HG02973 (cell line): ENCODE measurements around the gene UBE4B.
"Not testable (repeated sequence)": the region's sequence is repeated elsewhere in the genome, so short reads cannot be mapped to it uniquely, and the experiment has no call there.

Experiments
- ATAC-seq: cut with Tn5 transposase; IDR thresholded peaks from one replicate; pipeline ENCODE4 v1.9.1; 2021; ENCODE audit warnings: moderate library complexity; ENCODE audit not compliant: unreplicated experiment

The UBE4B gene

DNA sequence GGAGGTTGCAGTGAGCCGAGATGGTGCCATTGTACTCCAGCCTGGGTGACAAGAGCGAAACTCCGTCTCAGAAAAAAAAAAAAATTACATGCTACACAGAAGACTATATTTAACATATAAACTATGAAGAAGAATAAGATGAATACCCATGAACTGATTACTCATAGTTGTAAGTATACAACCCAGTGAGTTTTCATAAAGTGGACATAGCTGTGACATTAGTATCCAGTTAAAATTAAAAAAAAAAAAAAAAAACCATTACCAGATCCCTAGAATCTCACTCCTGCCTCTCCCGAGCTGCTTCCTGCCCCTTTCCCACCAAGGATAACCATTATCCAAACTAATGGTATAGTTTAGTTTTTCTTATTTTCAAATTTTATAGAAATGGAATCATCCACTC lies 37.4 kb downstream of the UBE4B start:
- ATAC-seq: no peak

DNA sequence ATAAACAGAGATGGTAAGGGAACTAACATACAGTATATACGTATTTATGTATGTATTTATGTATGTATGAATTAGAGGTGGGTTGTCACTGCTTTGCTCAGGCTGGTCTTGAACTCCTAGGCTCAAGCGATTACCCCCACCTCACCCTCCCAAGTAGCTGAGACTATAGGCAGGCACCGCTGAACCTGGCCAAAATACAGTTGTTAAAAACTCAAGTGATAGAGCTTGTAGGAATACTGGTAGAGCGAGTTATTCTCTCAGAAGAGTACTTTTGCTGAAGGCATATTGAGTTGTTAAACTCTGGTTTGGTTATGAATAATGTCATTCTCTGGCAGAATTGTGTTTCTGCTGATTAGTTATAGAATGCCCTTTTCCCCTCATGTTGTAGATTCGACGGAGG lies 38.9 kb downstream of the UBE4B start:
- ATAC-seq: no peak

DNA sequence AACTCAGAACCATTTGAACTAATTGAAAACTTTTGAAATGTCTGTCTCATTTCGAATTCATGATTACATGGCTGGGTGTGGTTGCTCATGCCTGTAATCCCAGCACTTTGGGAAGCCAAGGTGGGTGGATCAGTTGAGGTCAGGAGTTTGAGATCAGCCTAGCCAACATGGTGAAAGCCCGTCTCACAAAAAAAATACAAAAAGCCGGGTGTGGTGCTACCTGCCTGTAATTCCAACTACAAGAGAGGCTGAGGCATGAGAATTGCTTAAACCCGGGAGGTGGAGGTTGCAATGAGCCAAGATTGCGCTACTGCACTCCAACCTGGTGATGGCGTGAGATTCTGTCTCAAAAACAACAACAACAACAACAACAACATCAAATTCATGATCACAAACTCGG lies 40.6 kb downstream of the UBE4B start:
- not testable (repeated sequence) for ATAC-seq

DNA sequence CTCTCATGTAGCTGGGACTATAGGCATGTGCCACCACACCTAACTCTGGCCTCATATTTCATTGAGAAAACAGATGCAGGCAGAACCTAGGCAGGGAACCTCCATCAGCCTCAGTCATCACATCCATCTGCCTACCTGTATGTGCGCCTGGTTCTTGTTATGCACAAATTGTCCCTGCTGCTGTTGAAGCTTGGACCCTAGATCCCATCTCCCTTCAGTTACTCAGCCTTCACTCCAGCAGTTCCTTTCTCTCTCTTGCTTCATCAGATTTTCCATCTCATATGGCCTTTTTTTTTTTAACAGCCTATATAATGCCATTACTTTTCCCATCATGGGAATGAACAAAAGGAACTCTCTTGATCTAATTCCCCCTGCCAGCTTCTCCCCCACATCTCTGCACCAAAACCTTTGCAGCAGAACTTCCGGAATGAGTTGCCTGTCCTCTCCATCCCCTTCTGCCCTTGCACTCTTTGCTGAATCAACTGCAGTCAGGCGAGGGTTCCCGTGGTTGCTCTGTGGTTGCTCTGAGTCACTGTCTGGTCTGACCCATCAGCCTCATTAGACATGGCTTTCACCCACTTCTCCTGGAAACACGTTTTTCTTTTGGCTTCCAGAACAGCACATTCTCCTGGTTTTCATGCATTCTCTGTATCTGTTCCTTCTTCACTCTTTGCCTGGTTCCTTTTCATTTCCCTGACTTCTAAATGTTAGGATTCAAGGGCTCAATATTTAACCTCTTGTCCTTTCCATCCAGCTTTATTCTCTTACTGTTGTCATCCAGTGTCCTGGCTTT lies 41.5 kb downstream of the UBE4B start:
- no peak for ATAC-seq

DNA sequence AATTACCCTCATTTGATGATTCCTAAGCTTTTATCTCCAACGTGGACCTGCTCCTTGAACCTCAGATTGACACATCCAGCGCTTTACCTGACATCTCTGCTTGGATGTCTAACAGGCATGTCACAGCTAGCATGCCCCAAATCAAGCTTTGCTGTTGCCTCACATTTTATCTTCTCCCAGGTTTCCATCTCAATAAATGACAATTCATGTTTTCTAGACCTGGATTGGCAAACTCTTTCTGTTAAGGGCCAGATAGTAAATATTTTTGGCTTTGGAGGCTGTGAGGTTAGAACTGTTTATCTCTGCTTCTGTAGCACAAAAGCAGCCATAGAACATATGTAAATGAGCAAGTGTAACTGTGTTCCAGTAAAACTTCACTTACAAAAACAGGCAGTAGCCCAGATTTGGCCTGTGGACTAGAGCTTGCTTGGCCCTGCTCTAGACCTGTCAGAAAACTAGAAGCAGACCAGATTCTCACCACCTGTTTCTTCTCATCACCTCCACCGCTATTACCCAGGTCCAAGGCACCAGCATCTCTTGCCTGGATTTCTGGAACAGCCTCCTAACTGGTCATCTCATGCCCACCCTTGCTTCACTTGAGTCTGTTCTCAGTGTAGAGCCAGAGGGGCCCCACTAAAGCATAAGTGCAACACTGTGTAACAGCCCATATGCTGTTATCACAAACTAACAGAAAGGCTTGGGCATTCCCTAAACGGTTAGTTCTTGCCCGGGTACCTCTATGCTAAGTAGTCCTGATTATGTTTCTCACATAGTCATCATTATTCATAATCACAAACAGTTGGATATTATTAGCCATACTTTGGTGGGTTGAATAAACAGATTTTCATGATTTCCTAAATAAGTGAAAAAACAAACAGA lies 42.3 kb downstream of the UBE4B start:
- no peak for ATAC-seq

DNA sequence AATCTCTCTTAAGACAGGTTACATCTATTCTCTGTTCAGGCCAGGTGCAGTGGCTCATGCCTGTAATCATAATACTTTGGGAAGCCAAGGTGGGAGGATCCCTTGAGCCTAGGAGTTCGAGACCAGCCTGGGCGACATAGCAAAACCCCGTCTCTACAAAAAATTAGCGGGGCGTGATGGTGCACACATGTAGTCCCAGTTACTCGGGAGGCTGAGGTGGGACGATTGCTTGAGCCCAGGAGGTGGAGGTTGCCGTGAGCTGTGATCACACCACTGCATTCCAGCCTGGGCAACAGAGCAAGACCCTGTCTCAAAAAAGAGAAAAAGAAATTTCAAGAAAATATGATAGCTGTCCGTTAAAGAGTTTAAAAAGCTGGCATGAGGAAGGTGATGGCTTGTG lies 43.0 kb downstream of the UBE4B start:
- no peak for ATAC-seq

DNA sequence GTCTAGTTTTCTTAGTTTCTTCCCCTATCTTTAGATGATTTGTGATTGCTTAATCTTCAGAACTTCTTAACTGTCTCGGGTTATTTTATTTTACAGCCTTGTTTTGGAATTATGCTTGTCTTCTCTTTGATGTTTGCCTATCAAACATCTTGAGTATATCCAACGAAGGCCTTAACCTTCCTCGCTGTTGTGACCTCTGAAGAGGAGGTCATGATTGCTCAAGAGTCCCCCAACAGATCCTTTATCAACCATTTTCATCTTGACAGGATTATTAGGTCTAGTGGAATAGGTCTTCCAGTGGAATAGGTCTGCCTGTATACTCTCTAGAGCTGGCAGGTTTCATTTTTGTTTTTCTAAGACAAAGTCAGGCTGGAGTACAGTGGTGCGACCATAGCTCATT lies 45.7 kb downstream of the UBE4B start:
- ATAC-seq: no peak

DNA sequence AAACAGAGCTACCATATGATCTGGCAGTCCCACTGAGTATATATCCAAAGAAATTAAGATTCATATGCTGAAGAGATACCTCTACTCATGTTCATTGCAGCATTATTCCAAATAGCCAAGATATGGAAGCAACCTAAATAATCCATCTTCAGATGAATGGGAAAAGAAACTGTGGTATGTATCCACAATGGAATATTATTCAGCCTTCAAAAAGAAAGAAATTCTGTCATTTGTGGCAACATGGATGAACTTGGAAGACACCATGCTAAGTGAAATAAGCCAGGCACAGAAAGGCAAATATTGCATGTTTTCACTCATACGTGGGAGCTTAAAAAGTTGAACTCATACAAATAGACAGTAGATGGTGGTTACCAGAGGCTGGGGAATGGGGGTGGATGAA lies 47.8 kb downstream of the UBE4B start:
- no peak for ATAC-seq

DNA sequence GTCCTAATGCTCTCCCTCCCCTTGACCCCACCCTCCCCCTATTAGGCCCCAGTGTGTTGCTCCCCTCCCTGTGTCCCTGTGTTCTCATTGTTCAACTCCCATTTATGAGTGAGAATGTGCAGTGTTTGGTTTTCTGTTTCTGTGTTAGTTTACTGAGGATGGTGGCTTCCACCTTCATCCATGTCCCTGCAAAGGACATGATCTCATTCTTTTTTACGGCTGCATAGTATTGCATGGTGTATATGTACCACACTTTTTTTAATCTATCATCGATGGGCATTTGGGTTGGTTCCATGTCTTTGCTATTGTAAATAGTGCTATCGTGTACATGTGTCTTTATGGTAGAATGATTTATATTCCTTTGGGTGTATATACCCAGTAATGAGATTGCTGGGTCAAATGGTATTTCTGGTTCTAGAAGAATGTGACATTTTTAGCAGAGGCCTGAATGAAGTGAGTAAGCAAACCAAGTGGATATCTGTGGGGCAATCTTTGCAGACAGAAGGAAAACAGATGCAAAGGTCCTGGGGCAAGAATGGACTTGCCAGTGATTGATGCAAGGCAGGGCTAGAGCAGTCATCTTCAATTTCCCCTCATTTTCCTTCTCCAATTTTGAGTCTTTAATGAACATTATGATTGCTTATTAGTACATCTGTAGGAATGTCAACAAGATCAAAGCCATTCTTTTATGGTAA lies 50.2 kb downstream of the UBE4B start:
- no peak for ATAC-seq

DNA sequence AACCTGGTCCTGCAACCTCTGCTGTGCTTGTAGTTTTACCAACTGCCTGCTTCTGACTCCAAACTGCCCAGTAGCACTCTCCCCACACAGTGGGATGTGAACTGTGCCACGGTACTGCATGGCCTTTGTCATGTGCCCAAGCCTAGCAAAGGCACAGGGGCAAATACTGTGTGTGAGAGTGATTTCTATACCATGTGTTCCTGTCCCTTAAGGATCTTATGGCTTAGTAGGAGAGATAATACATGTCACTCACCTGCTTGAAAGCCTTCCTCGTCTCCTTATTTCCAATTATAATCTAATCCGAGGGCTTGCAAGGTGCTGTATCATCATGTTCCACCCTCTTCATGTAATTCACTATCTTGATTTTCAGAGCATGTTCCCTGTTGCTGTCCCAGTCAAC lies 51.3 kb downstream of the UBE4B start:
- no peak for ATAC-seq

DNA sequence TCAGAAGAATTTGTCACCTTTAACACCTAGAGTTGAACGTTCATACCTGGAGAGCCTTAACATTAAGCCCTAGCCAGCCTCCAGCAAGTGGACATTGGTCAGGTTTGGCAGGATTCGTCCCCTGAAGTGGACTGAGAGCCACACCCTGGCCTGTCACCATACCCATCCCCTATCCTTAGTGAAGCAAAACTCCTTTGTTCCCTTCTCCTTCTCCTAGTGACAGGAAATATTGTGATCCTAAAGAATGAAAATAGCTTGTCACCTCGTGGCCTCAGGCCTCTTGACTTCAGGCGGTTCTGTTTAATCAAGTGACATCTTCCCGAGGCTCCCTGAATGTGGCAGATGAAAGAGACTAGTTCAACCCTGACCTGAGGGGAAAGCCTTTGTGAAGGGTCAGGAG lies 52.3 kb downstream of the UBE4B start:
- no peak for ATAC-seq

DNA sequence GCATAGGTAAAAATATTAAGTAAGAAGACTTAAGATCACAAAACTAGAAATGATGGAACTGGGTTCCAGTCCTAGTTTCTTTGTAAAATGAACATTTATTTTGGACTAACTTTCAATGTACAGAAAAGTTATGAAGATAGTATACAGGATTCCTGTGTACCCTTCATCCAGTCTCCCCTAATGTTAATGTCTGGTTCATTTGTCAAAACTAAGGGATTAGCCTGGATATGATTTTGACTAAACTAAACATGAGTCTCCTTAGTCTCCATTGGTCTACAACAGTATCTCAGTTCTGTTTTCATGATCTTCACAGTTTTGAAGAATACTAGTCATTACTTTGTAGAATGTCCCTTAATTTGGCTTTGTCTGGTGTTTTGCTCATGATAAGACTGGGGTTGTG lies 54.5 kb downstream of the UBE4B start:
- no peak for ATAC-seq

DNA sequence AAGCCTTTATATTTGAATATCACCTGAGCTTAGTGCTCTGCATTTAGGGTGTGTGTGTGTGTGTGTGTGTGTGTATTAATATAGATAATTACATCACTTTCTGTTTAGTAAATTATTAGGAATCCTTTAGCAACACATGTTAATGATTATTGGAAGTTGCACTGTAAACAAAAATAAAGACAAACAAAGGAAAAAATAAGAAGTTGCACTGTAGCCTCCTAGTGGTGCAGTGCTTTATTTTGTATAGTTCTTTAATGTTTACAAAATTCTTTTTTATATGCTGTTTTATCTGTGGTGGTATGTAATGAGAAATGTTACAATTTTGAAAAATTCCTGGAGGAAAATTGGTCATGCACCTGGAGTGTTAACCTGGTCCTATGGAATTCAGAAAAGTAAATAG lies 69.2 kb downstream of the UBE4B start:
- no peak for ATAC-seq

DNA sequence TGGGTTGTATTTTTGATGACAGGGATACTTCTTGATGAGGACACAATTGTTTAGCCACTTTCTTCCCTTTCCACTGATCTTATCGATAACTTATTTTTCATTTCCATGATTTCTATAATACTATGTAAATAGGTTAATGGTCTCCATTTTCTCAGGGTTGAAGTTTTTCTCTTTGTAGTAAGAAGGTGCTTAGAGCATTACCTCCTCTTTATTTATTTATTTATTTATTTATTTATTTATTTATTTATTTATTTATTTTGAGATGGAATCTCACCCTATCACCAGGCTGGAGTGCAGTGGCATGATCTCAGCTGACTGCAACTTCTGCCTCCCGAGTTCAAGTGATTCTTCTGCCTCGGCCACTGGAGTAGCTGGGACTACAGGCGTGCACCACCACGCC lies 70.4 kb downstream of the UBE4B start:
- no peak for ATAC-seq

DNA sequence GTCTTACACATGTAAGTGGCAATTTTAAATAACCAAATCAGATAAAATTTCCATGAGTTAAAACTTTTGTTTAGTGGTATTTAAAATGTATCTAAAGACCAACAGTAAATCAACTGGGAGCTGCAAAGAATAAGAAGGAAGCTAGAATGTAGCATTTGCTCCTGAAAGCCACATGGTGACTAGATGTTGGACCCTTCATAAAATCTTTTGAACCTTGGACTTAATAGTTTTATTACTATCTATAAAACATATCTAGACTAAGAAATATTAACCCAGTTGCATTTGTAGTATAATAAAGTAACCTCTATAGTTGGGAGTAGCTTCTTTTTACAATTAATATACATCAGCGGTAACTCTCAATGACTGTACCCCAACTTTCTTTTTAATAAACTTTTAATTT lies 72.1 kb downstream of the UBE4B start:
- ATAC-seq: no peak

DNA sequence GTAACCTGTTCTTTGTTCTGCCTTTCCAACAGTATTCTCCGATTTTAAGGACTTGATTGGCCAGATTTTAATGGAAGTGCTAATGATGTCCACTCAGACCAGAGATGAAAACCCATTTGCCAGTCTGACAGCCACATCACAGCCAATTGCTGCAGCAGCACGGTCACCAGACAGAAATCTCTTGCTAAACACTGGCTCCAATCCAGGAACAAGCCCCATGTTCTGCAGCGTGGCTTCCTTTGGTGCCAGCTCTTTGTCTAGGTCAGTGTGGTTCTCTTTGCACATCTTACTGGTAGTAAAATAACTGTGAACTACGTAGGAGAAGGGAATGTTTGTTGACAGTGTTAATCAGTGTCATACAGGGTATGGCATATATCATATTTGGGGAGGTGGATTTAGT lies 72.7 kb downstream of the UBE4B start:
- ATAC-seq: no peak

DNA sequence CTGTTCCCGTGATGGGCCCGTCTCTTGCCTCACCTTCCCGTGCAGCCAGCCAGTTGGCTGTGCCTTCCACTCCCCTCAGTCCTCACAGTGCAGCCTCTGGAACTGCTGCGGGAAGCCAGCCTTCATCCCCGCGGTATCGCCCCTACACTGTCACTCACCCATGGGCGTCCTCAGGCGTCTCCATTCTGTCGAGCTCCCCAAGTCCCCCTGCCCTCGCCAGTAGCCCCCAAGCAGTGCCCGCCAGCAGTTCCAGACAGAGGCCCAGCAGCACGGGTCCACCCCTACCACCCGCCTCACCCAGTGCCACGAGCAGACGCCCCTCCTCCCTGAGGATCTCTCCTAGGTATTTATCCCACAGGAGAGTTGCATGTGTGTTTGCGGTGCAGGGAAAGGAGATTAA lies 73.5 kb downstream of the UBE4B start:
- no peak for ATAC-seq

DNA sequence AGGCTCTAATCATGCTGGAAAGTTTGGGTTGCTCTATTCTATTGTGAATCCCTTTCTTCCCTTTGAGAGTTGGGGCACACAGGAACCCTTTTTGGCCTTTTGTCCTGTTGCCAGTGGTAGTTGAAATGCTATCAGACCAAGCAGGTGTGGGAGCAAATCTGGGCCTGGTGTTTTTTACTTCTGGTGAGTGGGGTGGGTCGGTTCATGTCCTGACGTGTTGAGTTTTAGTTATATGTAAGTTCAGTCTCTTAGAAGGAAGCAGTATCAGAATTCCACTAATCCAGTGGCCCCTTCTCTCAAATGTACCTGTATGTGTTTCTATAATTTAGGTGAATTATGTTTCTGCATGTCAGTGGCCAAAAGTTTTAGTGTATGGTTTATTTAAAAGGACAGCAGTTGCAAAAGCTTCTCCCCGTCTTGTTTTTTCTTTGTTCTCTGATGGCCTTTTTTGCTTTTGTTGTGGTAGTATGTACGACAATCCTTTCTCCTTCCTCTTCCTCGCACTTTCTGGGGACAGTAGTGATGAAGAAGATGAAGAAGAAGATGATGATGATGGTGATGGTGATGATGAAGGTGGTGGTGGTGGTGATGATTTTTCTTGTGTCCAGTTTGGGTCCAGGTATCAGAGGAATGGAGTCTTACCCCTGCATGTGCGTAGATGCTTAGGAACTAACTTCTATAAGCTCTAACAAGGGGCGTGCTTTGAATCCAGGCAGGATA lies 74.2 kb downstream of the UBE4B start:
- ATAC-seq: no peak

DNA sequence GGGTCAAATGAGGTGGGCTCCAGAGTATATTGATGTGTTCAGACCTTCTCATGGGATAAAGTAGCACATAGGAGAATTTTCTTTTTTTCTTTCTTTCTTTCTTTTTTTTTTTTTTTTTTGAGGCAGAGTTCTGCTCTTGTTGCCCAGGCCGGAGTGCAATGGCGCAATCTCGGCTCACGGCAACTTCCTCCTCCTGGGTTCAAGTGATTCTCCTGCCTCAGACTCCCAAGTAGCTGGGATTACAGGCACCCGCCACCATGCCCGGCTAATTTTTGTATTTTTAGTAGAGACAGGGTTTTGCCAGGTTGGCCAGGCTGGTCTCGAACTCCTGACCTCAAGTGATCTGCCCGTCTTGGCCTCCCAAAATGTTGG lies 74.7 kb downstream of the UBE4B start:
- not testable (repeated sequence) for ATAC-seq

DNA sequence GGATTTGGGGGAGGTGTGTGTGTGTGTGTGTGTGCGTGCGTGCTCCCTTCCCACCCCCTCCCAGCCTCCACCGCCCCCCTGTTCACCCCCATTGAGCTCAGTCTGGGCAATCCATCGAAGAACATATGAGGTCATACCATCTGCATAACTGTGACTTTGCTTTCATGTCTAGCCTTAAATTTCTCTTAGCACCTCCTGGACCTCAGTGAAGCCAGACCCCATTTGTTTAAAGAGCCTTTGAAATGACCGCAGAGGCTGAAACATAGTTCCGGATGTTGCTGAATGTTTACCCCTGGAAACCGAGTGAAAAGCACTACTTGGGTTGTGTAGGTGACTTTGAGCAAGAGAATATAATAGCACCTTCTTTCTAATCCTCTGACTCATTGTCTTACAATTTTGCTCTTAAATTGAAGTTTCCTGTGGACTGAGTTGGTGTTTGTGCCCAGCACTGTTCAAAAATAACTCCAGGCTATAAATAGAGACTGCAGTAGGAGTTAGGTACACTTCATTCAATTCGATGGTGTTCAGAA lies 75.4 kb downstream of the UBE4B start:
- ATAC-seq: no peak
